ENCODE data around the gene POMT1. TPM values are rescaled to one million over a fixed set of nuclear protein-coding genes. Genes with fewer than 3 reads are reported as not detected.

The POMT1 gene
- total and polyA plus RNA-seq, 2 of the 8 experiments (the other 6 are each of a cell fraction or from before 2014, with no cell fraction given), result 22.3 to 33.2 TPM

- TF ChIP-seq KDM5A (IDR thresholded peaks at IDR 0.05; ENCODE audit: low read length) (no peak), TEAD4 (IDR thresholded peaks at IDR 0.05; ENCODE audit: low read depth, low read length) (no peak), KDM4A (IDR thresholded peaks at IDR 0.05; ENCODE audit: low read depth, low read length, severe bottlenecking) (no peak), TAF7 (optimal IDR thresholded peaks at IDR 0.05; ENCODE audit: borderline replicate concordance, low read depth, low read length) (no peak), BRCA1 (IDR thresholded peaks at IDR 0.05; ENCODE audit: low read depth, low read length) (no peak), USF2 (IDR thresholded peaks at IDR 0.05; ENCODE audit: low read length) (no peak), SAP30 (IDR thresholded peaks at IDR 0.05; ENCODE audit: insufficient read depth, insufficient replicate concordance, low read length) (no peak)
Measured at GRCh38 chr9:131487001-131487400, 15.7 kb upstream of the POMT1 start (continued).
